K562 (cell line): ENCODE data around the gene PFDN2. TPM values are rescaled to one million over a fixed set of nuclear protein-coding genes. Genes with fewer than 3 reads are reported as not detected.

Experiments
- ARID1B ChIP-seq: fragments of 450-650 bp; IDR thresholded peaks from 2 replicates; pipeline ENCODE4 v1.6.1; 2016; ENCODE audit warnings: antibody characterized with exemption, mild to moderate bottlenecking, inconsistent platforms
- ATF4 ChIP-seq: fragments of 450-650 bp; formaldehyde crosslinking; IDR thresholded peaks from 2 replicates; pipeline ENCODE4 v1.4.0; 2022; ENCODE audit warnings: mild to moderate bottlenecking, moderate library complexity
- ATF7 ChIP-seq: fragments of 450-650 bp; IDR thresholded peaks from 2 replicates; pipeline ENCODE4 v1.7.1; 2014; ENCODE audit warnings: mild to moderate bottlenecking, moderate library complexity
- CEBPB ChIP-seq: fragments of 450-650 bp; IDR thresholded peaks from 2 replicates; pipeline ENCODE4 v1.6.1; 2016; ENCODE audit warnings: missing genetic modification characterization, missing compliant biosample characterization
- CTCFL ChIP-seq: IDR thresholded peaks from 2 replicates; pipeline ENCODE4 v1.6.1; 2011; ENCODE audit warnings: borderline replicate concordance, low read depth, mild to moderate bottlenecking, moderate library complexity, low read length; ENCODE audit not compliant: insufficient read depth, poor library complexity, severe bottlenecking
- ETS1 ChIP-seq: conservative IDR thresholded peaks from 2 replicates; pipeline ENCODE4 v1.6.1; 2011; ENCODE audit warnings: low read depth, mild to moderate bottlenecking, low read length; ENCODE audit not compliant: control insufficient read depth
- IFI16 ChIP-seq: fragments of 250-450 bp; sonication (Bioruptor Pico); IDR thresholded peaks from 2 replicates; pipeline ENCODE4 v2.1.2; 2022; ENCODE audit warnings: mild to moderate bottlenecking, inconsistent platforms
- JUND ChIP-seq, 2 experiments: IDR thresholded peaks; 2 replicates in 1 of 2; 3 replicates in 1 of 2; pipeline ENCODE4 v1.6.1; 2011; ENCODE audit warnings: borderline replicate concordance in 2 of 2, low read depth in 2 of 2, low read length in 2 of 2, improper control_type of control experiment in 1 of 2, missing biosample characterization in 1 of 2, missing genetic modification characterization in 1 of 2, missing genetic modification reagents in 1 of 2
- NFXL1 ChIP-seq: fragments of 450-650 bp; formaldehyde crosslinking; IDR thresholded peaks from 2 replicates; pipeline ENCODE4 v1.4.0; 2021; ENCODE audit warnings: mild to moderate bottlenecking
- NR2C1 ChIP-seq, 2 experiments: fragments of 450-650 bp; IDR thresholded peaks; 2 replicates each; pipeline ENCODE4 v1.6.1; 2017; ENCODE audit warnings: mild to moderate bottlenecking in 2 of 2, antibody characterized with exemption in 1 of 2, inconsistent platforms in 1 of 2, missing compliant biosample characterization in 1 of 2, missing genetic modification characterization in 1 of 2
- NR2C2 ChIP-seq, 2 experiments: fragments of 200-800 bp in 1 of 2; sonication (Bioruptor generic) in 1 of 2; sonication (generic) in 1 of 2; formaldehyde crosslinking in 1 of 2; IDR thresholded peaks; 2 replicates each; pipeline versions ENCODE4 v1.6.1 to v1.8.0; 2016 to 2022; ENCODE audit warnings: mild to moderate bottlenecking in 1 of 2, missing compliant biosample characterization in 1 of 2, missing genetic modification characterization in 1 of 2, missing genetic modification reagents in 1 of 2
- RBFOX2 ChIP-seq: fragments of 200-400 bp; formaldehyde crosslinking; IDR thresholded peaks from 2 replicates; pipeline ENCODE4 v1.6.1; 2017; ENCODE audit warnings: low read depth, mild to moderate bottlenecking, low read length, moderate library complexity
- RCOR1 ChIP-seq, 2 experiments: IDR thresholded peaks; 2 replicates each; pipeline ENCODE4 v1.6.1; 2012; ENCODE audit warnings: low read depth in 2 of 2, low read length in 2 of 2, borderline replicate concordance in 1 of 2, improper control_type of control experiment in 1 of 2
- SRF ChIP-seq, 2 experiments: fragments of 250-450, 450-650 bp in 1 of 2; sonication (Bioruptor Pico) in 1 of 2; sonication (generic) in 1 of 2; formaldehyde crosslinking; IDR thresholded peaks; 2 replicates each; pipeline versions ENCODE4 v1.5.0 to v1.5.1; 2020 to 2022; ENCODE audit warnings: mild to moderate bottlenecking in 1 of 2, missing genetic modification reagents in 1 of 2
- TBP ChIP-seq: optimal IDR thresholded peaks from 2 replicates; pipeline ENCODE3; 2011; ENCODE audit warnings: low read depth, low read length, improper control_type of control experiment
- ZBTB17 ChIP-seq: fragments of 450-650 bp; formaldehyde crosslinking; IDR thresholded peaks from 2 replicates; pipeline ENCODE4 v1.4.0; 2020; ENCODE audit warnings: mild to moderate bottlenecking
- ZC3H11A ChIP-seq: IDR thresholded peaks from 2 replicates; pipeline ENCODE4 v1.6.1; 2012; ENCODE audit warnings: low read depth, low read length, improper control_type of control experiment
- ZNF282 ChIP-seq: sonication (generic); formaldehyde crosslinking; IDR thresholded peaks from 2 replicates; pipeline ENCODE4 v1.8.1; 2023; ENCODE audit warnings: missing genetic modification reagents
- ZNF589 ChIP-seq: fragments of 200-800 bp; sonication (Bioruptor generic); IDR thresholded peaks from 2 replicates; pipeline ENCODE4 v1.6.1; 2016; ENCODE audit warnings: low read depth, missing genetic modification characterization, missing compliant biosample characterization
- ZNF696 ChIP-seq: fragments of 250-450 bp; sonication (Bioruptor Pico); conservative IDR thresholded peaks from 2 replicates; pipeline ENCODE4 v1.4.0; 2020; ENCODE audit warnings: mild to moderate bottlenecking, moderate library complexity
- polyA plus RNA-seq, 8 experiments: library from polyadenylated mRNA; depleted of rRNA in 4 of 8; stranded (reverse) in 5 of 8; unstranded in 3 of 8; fragments of >200 nt; fragmentation: Nextera tagmentation in 2 of 8; fragmentation: Illumina TruSeq in 1 of 8; extraction: Ambion mirVana in 2 of 8; extraction: Trizol in 1 of 8; gene quantifications; 2 replicates each; pipeline versions ENCODE4 v1.2.1 to v1.2.3, GENCODE V29; 2011 to 2014; ENCODE audit warnings: inconsistent platforms in 1 of 8, missing spikeins in 1 of 8
- total RNA-seq, 7 experiments: library from RNA; depleted of rRNA in 6 of 7; stranded (reverse); fragments of >200 nt in 6 of 7; fragmentation: Illumina TruSeq in 2 of 7; extraction: Trizol in 2 of 7; gene quantifications; 2 replicates each; pipeline versions ENCODE4 v1.2.1 to v1.2.3, GENCODE V29; 2011 to 2021; ENCODE audit warnings: low replicate concordance in 1 of 7
- TF ChIP-seq, protein P1 (sequence below), 2 experiments: fragments of 450-650 bp; conservative IDR thresholded peaks; 2 replicates each; pipeline ENCODE4 v1.6.1; 2017; ENCODE audit warnings: mild to moderate bottlenecking in 2 of 2, moderate library complexity in 2 of 2

Gene PFDN2
- total and polyA plus RNA-seq, 9 of the 15 experiments (the other 6 are each of a cell fraction or from before 2014, with no cell fraction given), result 50.2 to 361 (median 144) TPM

- TF ChIP-seq SRF (CRISPR knock-in tag; IDR thresholded peaks at IDR 0.05) (0 out of 4 replicates have a peak, but pooled peaks of 1 of the 2 experiments have one; percentile 5), IFI16 (CRISPR knock-in tag) (no peak), CTCFL (no peak), CEBPB (tag) (peak; percentile 30; the same call in 1 of the 2 replicates), ARID1B (peak; percentile 71), RBFOX2 (peak; percentile 39), ZC3H11A (no peak), NR2C2 (CRISPR knock-in tag; IDR thresholded peaks at IDR 0.05) (no peak), NR2C2 (tag; IDR thresholded peaks at IDR 0.05) (peak; percentile 79), ZNF696 (CRISPR knock-in tag) (no peak), ZBTB17 (CRISPR knock-in tag) (no peak), TBP (peak; percentile 33), RCOR1 (IDR thresholded peaks at IDR 0.05; ENCODE audit: borderline replicate concordance in 1 of 2, low read depth in 2 of 2, low read length in 2 of 2) (peak in 1 of 2 experiments; percentile 52; a peak in 1 of 4 replicates), ZNF282 (CRISPR knock-in tag) (no peak), ZNF589 (CRISPR knock-in tag) (peak; percentile 83), JUND (IDR thresholded peaks at IDR 0.05; ENCODE audit: borderline replicate concordance, low read depth, low read length) (peak; percentile 88), JUND (tag; IDR thresholded peaks at IDR 0.05; ENCODE audit: borderline replicate concordance, low read depth, low read length) (peak; percentile 53; the same call in 1 of the 3 replicates), ATF4 (CRISPR knock-in tag) (peak; percentile 63; the same call in 1 of the 2 replicates), ETS1 (no peak), NR2C1 (IDR thresholded peaks at IDR 0.05) (no peak), NR2C1 (tag; IDR thresholded peaks at IDR 0.05) (peak; percentile 57), ATF7 (peak; percentile 81), NFXL1 (CRISPR knock-in tag) (0 out of 2 replicates have a peak, but pooled peaks have one; percentile 66)
- TF ChIP-seq, protein P1, sequence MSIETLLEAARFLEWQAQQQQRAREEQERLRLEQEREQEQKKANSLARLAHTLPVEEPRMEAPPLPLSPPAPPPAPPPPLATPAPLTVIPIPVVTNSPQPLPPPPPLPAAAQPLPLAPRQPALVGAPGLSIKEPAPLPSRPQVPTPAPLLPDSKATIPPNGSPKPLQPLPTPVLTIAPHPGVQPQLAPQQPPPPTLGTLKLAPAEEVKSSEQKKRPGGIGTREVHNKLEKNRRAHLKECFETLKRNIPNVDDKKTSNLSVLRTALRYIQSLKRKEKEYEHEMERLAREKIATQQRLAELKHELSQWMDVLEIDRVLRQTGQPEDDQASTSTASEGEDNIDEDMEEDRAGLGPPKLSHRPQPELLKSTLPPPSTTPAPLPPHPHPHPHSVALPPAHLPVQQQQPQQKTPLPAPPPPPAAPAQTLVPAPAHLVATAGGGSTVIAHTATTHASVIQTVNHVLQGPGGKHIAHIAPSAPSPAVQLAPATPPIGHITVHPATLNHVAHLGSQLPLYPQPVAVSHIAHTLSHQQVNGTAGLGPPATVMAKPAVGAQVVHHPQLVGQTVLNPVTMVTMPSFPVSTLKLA (conservative IDR thresholded peaks at IDR 0.05), result no peak
Measured at GRCh38 chr1:161115132-161115711, 2.6 kb downstream of the PFDN2 start (continued).
